ENCODE data around the gene ELMO1. TPM values are rescaled to one million over a fixed set of nuclear protein-coding genes. Genes with fewer than 3 reads are reported as not detected.

The ELMO1 gene
- polyA plus RNA-seq, 1 donor (not counting 4 experiments of a cell fraction or from before 2014, with no cell fraction given): not detected

DNA sequence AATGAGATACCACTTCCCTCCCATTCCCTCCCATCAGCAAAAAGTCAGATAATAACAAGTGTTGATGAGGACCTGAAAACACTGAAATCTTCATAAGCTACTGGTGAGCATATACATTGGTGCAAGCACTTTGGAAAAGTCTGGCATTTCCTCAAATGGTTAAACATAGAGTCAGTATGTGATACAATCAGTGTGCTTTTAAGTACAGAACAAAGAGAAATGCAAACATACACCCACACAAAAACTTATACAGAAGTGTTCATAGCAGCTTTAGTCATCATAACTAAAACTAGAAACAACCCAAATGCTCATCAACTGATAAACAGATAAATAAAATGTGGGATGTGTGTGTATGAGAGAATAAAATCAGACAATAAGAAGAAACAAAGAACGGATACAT is 261.9 kb downstream of the ELMO1 start:
- no peak for FAIRE-seq
- no peak overlapping the region for H3K4me3 ChIP-seq (ENCODE audit: control insufficient read depth in 2 of 3, extremely low read depth in 1 of 3, insufficient read depth in 2 of 3, low read depth in 1 of 3, low read length in 3 of 3)

DNA sequence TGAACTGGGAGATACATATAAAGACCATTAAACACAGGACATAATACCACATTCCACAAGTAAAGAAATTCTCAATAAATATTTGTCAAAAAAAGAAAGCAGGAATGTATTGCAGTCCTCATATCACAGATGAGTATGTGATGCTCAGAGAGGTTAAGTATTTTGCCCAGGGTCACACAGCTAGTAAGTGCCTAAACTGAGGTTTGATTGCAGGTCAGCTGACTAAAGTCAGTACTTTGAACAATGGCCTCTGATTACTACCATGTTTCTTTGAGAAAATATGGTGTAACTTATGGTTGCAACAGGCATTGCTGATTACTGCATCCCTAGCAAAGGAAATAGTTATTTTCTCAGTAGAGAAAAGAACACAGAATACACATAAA is 267.1 kb downstream of the ELMO1 start:
- no peak overlapping the region for H3K27ac ChIP-seq (ENCODE audit: control insufficient read depth, insufficient read depth, low read length)
- H2AFZ ChIP-seq (ENCODE audit: control insufficient read depth, low read length): no peak overlapping the region
- peaks cover 4% of the 10 kb centered on the region for H3K4me1 ChIP-seq (ENCODE audit: control insufficient read depth, extremely low read depth, insufficient read depth, low read length)
- no peak overlapping the region for H3K4me3 ChIP-seq (ENCODE audit: control insufficient read depth in 2 of 3, extremely low read depth in 1 of 3, insufficient read depth in 2 of 3, low read depth in 1 of 3, low read length in 3 of 3)
- TF ChIP-seq, protein P1, sequence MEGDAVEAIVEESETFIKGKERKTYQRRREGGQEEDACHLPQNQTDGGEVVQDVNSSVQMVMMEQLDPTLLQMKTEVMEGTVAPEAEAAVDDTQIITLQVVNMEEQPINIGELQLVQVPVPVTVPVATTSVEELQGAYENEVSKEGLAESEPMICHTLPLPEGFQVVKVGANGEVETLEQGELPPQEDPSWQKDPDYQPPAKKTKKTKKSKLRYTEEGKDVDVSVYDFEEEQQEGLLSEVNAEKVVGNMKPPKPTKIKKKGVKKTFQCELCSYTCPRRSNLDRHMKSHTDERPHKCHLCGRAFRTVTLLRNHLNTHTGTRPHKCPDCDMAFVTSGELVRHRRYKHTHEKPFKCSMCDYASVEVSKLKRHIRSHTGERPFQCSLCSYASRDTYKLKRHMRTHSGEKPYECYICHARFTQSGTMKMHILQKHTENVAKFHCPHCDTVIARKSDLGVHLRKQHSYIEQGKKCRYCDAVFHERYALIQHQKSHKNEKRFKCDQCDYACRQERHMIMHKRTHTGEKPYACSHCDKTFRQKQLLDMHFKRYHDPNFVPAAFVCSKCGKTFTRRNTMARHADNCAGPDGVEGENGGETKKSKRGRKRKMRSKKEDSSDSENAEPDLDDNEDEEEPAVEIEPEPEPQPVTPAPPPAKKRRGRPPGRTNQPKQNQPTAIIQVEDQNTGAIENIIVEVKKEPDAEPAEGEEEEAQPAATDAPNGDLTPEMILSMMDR (optimal IDR thresholded peaks at IDR 0.05 in 1 of 3, IDR thresholded peaks at IDR 0.05 in 1 of 3, conservative IDR thresholded peaks at IDR 0.05 in 1 of 3; ENCODE audit: extremely low read depth in 1 of 3, insufficient read depth in 2 of 3, low read length in 3 of 3): no peak
- TF ChIP-seq EZH2 (IDR thresholded peaks at IDR 0.05; ENCODE audit: low read length): no peak
- no peaks in the 10 kb centered on the region for H3K36me3 ChIP-seq (ENCODE audit: control insufficient read depth in 2 of 2, extremely low read depth in 1 of 2, insufficient read depth in 2 of 2, low read length in 2 of 2)
- no peak overlapping the region for H3K4me2 ChIP-seq (ENCODE audit: control insufficient read depth, extremely low read depth, insufficient read depth, low read depth, low read length)
- no peaks in the 10 kb centered on the region for H3K9me1 ChIP-seq (ENCODE audit: control insufficient read depth, extremely low read depth, insufficient read depth, low read length)
- H3K79me2 ChIP-seq (ENCODE audit: control insufficient read depth, insufficient read depth, low read length): no peaks in the 10 kb centered on the region
- dilution Hi-C loops (cut with MboI; ENCODE audit: extremely low pct_ligation_motif_present, low sequenced_read_pairs): loop anchor here (25.0 kb wide), 1 partner anchor 194 kb away; no protein-coding TSS in a partner anchor
- no peak for DNase-seq (ENCODE audit: low read depth, low spot score)
- no peak overlapping the region for H3K9ac ChIP-seq (ENCODE audit: control insufficient read depth, extremely low read depth, insufficient read depth, low read length)
- peak; percentile 65 for FAIRE-seq
- H4K20me1 ChIP-seq (ENCODE audit: control insufficient read depth, extremely low read depth, insufficient read depth, low read length): no peaks in the 10 kb centered on the region
- H3K27me3 ChIP-seq (ENCODE audit: control insufficient read depth, extremely low read depth, insufficient read depth, low read length): no peaks in the 10 kb centered on the region
- H3K9me3 ChIP-seq (ENCODE audit: control insufficient read depth, low read depth, low read length): no peaks in the 10 kb centered on the region

More for the DNA sequence above, 261.9 kb downstream of the ELMO1 start:
- Histone ChIP-seq H3K27ac (ENCODE audit: control insufficient read depth, insufficient read depth, low read length) (no peak overlapping the region), H4K20me1 (ENCODE audit: control insufficient read depth, extremely low read depth, insufficient read depth, low read length) (no peaks in the 10 kb centered on the region), H3K36me3 (ENCODE audit: control insufficient read depth in 2 of 2, extremely low read depth in 1 of 2, insufficient read depth in 2 of 2, low read length in 2 of 2) (no peaks in the 10 kb centered on the region), H3K27me3 (ENCODE audit: control insufficient read depth, extremely low read depth, insufficient read depth, low read length) (no peaks in the 10 kb centered on the region), H3K4me1 (ENCODE audit: control insufficient read depth, extremely low read depth, insufficient read depth, low read length) (peaks cover 4% of the 10 kb centered on the region), H3K9ac (ENCODE audit: control insufficient read depth, extremely low read depth, insufficient read depth, low read length) (no peak overlapping the region), H3K4me2 (ENCODE audit: control insufficient read depth, extremely low read depth, insufficient read depth, low read depth, low read length) (no peak overlapping the region), H3K79me2 (ENCODE audit: control insufficient read depth, insufficient read depth, low read length) (no peaks in the 10 kb centered on the region), H3K9me1 (ENCODE audit: control insufficient read depth, extremely low read depth, insufficient read depth, low read length) (no peaks in the 10 kb centered on the region), H3K9me3 (ENCODE audit: control insufficient read depth, low read depth, low read length) (no peaks in the 10 kb centered on the region), H2AFZ (ENCODE audit: control insufficient read depth, low read length) (no peak overlapping the region)
- dilution Hi-C loops (cut with MboI; ENCODE audit: extremely low pct_ligation_motif_present, low sequenced_read_pairs): loop anchor here (25.0 kb wide), 1 partner anchor 199 kb away; no protein-coding TSS in a partner anchor
- no peak for DNase-seq (ENCODE audit: low read depth, low spot score)
- TF ChIP-seq, protein P1 (optimal IDR thresholded peaks at IDR 0.05 in 1 of 3, IDR thresholded peaks at IDR 0.05 in 1 of 3, conservative IDR thresholded peaks at IDR 0.05 in 1 of 3; ENCODE audit: extremely low read depth in 1 of 3, insufficient read depth in 2 of 3, low read length in 3 of 3): no peak
- TF ChIP-seq EZH2 (IDR thresholded peaks at IDR 0.05; ENCODE audit: low read length): no peak

All from keratinocyte (primary cell).